HG02870 (cell line): ENCODE data around the gene ABCA7.
A peak's percentile ranks its signal among the peaks of the same experiment; 100 is the strongest.
"Not testable (repeated sequence)": the region's sequence is repeated elsewhere in the genome, so short reads cannot be mapped to it uniquely, and the experiment has no call there.

Source experiments
- ATAC-seq: cut with Tn5 transposase; IDR thresholded peaks from one replicate; pipeline ENCODE4 v1.9.1; 2021; ENCODE audit warnings: mild to moderate bottlenecking, moderate library complexity; ENCODE audit not compliant: unreplicated experiment

ABCA7 gene

DNA sequence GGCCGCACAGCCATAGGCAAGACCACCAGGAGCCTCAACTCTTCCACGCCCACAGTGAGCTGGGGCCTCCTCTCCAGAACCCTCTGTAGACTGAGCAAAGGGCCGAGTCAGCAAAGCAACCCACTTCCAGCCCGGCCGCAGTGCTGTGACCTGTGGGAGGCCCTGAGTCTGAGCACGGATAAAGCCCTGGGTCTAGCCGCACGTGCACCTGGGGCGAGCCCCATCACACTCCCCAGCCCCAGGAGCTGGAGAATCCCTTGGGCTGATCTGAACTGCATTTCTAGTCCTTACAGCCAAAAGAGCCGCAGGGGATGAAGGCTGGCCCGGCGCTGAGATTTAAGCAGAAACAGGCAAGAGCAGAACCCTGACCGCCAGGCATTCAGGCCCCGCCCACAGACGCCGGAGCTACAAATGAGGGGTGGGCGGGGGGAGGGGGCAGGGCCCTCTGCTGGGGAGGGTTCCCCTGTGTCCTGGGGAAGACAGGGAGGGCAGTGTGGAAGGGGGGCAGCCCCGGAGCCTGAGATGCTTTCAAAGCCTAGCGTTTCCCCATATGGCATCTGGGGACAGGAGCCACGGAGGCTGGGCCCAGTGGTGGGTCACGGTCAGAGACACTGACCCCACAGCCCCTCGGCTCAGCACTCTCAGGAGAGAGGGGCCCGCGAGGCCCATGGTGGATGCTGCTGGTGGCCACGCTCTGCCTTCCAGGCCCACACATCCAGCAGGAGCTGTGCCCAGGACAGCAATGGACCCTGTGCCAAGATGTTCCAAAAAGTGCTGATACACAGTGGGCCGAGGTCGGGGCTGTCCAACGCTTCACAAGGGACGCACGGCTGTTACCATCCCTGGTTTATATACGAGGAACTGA, 23.9 kb upstream of the ABCA7 start:
- ATAC-seq: no peak

DNA sequence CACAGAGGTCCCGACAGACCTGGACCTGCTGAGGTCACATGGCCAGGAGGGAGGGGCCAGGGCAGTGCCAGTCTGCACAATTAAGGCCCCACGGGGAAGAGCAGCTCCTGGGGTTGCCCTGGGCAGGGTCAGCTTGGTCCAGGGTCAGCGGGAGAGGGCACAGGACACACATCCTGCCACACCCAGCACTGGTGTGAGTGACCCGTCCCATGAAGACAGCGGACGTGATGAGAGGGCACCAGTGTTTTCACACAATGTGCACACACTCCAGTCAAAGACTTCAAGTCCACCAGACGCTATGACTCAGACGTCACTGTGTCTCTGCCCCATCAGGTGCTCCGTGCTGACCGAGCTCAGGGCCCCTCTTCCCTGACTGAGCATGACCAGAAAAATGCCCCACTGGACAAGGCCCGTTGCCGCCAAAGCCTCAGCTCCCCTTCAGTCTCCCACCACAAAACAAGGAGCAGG, 23.2 kb upstream of the ABCA7 start:
- ATAC-seq: no peak

DNA sequence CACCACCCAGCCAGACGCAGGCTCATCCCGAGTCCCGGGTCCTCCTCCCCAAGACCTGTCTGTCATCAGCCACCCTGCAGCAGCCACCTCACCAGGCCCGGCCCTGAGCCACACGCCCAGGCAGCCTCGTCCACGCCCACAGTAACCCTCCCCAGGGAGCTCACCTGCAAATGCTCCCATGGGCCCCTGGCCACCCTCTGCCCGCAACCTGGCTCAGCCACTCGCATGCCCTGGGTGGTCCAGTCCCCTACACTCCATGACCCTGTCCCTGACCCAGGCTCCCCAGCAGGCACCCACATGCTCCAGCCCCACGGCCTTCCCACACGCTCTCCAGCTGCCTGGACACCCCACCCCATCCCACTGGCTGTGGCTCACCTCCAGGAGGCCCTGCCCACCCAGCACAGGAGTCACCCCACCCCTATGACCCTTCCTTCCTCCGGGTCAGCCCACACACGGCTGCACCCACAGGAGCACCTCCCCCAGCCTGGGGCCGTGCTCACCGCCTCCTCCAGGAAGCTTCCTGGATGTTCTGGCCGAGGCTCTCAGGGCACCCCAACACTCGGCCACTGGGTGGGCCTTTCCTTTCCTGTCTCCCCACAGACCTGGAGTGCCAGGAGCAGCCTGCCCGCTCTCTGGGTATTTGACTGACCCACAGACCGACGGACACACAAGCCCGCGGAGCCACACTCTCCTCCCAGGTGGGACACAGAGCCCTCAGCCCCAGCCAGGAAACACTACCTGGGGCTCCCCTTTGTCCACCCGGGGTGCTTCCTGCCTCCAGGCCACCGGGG, 22.6 kb upstream of the ABCA7 start:
- no peak for ATAC-seq

DNA sequence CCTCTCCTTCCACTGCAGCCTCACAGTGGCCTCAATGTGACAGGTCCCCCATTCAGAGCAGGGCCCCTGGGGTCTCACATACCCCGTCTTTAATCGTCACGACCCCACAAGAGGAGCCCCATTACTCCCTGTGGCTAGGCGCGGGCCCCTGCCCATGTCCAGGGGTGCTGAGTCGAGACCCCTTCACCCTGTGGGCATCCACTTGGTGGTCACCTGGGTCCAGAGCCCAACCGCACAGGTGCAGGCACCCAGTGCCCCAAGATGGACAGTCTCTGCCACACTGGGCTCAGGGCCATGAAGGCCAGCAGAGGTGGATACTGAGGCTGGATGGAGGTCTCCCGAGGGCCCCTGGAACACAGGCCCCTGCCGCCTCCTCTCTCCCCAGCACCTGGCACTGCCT, 22.0 kb upstream of the ABCA7 start:
- ATAC-seq: no peak

DNA sequence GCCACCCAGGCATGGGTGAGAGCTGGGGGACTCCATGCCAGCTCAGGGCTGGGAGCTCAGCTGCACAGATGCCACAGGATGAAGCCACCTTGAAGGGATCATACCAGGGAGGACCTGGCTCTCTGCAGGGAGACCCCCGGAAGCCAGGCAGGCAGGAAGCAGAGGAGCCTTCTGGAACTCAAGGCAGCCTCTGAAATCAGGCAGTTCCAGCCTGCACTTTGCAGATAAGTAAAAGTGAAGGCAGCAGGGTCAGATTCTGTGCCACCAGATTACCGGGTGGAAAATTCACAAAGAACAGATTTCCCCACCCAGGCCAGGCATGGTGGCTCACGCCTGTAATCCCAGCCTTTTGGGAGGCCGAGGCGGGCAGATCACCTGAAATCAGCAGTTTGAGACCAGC, 21.5 kb upstream of the ABCA7 start:
- ATAC-seq: no peak

DNA sequence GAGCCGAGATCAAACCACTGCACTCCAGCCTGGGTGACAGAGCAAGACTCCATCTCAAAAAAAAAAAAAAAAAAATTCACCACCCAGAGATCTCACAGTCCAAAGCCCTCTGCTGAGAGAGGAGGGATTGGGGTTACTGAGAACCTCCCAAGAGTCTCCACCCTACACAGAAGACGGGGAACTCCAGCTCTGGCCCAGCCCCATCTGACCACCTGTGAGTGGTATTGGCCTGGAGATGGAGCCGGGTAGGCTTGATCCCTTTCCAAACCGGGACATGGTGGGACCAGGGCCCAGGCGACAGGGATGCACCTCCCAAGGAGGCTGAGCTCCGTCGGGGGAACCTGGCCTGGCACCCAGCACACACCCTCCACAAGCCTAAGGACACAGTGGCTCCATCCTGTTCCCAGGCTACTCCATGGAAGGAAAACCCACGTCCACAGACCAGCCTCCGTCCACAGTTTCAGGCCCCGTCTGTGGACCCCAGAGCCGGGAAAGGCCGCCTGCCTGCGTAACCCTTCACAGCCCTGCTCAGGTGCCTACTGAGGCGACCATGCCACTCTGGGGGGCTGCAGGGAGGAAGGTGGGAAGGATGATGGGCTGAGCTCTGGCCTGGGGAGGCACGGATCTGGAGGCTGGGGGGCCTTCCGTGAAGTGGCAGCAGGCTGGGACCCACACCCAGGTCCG, 20.8 kb upstream of the ABCA7 start:
- ATAC-seq: no peak

DNA sequence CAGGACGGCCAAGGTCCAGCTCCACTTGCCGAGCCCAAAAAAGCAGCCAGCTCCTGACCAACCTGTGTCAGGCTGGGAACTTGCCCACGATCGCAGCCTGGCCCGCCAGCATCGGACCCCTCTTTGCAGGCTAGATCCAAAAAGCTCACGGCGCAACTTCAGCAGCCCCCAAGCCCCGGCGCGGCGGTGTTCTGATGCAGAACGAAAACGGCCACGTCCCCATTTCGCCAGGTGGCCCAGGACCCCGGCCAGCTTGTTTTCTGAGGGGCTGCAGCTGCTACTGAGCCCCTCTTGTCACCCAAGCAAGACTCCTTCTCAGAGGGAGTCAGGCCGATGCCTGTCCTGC, 20.3 kb upstream of the ABCA7 start:
- ATAC-seq: no peak

DNA sequence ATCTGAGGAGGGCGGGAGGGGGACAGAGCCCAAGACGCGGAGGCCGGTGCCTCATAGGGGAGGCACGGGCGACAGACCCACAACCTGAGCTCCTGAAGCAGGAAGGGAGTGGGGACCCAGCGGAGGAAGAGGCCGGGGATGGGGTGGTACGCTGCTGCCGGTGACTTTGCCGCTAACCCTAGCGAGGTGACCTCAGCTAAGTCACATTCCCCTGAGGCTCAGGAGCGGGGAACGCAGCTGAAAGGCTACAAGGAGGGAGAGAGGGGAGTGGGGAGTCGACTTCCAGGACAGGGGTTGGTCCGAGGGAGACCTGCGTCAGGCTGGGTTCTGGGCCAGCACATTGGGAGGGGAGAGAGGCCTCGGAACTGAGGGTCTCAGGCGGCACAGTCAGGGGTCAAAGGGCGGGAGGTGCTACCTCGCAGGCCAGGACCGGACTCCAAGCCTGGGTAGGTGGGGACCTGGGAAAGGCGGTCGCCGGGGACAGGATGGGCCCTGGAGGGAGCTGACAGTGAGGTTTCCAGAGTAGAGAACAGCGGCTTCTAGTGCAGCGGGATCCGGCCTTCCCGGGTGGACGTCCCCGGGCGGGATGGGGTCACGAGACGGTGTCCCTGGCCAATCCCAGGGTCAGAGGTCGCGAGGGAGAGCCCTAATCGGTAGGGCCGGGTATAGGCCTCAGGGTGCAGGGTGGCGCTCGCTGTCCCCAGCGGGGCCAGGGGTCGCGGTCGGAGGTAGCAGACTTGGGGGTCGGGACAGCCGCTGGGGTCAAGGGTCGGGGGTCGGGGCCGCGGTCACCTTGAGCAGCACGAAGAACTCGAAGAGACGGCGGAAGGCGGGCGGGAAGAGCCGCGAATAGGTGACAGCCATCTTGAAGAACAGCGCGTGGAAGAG, 19.7 kb upstream of the ABCA7 start:
- ATAC-seq: no peak

DNA sequence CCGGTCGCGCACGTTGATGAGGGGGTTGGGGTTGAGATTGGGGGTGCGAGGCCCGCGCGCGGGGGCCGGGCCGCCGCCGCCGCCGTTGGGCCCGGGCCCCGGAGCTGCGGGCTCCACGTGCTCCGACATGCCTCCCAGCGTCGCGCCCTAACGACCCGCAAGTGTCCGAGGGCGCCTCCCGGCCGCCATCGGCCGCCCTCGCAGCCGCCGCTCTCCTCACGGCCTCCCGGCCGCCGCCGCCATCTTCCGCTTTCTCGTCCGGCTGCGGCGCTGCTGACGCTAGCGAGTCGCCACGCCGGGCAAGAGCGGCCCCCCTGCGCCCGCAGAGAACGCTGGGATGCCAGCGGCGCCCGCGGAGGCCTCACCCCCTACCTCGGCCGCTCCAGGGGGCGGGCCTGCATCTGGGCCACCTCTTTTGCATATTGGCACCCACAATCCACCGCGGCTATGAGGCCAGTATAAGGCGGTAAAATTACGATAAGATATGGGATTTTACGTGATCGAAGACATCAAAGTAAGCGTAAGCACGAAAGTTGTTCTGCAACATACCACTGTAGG, 19.0 kb upstream of the ABCA7 start, which contains the start of gene TMEM259:
Gene TMEM259 (minus strand): TSS at position 256 of the 558 bp plus-strand sequence. CDS start 127 bp downstream, at position 129.
- ATAC-seq: peak; percentile 69

DNA sequence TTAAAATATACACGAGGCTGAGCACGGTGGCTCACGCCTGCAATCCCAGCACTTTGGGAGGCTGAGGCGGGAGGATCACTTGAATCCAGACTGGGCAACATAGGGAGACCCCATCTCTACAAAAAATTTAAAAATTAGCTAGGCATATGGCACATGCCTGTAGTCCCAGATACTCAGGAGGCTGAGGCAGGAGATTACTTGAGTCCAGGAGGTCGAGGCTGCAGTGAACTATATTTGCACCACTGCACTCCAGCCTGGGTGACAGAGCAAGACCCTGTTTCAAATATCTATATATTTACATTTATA, 16.1 kb upstream of the ABCA7 start:
- ATAC-seq: not testable (repeated sequence)

DNA sequence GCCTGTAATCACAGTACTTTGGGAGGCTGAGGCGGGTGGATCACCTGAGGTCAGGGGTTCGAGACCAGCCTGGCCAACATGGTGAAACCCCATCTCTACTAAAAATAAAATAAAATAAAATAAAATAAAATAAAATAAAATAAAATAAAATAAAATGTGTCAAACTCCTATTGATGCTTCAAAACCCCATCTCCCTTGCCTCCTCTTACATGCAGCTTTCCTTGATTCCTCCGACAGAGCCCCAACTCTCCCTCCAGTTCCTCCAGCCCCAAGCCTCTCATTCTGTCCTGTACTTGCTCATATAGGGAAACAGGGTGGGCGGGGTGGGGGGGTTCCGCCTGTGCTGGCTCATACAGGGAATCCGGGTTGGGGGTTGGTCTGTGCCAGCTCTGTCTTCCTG, 14.8 kb upstream of the ABCA7 start:
- ATAC-seq: not testable (repeated sequence)

DNA sequence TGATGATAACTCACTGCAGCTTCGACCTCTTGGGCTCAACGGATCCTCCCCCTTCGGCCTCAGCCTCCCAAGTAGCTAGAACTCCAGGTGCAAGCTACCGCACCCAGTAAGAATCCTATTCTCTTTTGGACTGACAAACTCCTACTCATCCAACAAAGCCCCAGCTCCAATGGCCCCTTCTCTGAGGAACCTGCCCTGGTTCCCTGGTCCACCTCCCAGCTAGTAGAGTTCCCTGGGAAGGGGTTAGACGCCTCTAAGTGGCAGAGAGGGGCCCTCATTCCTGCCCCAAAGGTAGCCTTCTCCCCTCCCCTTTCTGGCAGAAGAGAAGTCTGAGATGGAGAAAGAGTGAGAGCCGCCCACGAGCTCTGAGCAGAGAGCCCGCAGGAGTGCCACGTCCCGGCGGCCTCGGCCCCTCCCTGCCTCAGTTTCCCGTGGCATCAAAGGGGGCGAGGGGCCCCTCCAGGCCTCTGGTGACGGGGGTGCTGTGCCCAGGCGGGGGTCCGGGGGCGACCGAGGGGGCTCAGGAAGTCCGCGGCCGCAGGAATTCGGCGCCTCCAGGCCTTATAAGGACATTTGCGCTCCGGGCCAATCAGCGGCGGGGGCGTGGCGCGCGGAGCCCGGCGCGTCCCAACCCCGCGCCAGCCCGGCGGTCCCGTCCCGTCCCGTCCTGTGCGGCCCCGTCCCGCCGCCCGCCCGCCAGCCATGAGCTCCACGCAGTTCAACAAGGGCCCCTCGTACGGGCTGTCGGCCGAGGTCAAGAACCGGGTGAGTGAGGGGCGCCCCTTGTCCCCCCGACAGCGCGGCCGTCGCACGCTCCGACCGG, 13.7 kb upstream of the ABCA7 start, which contains the start of gene CNN2:
Gene CNN2 (plus strand): TSS at position 649 of the 823 bp plus-strand sequence. CDS start 54 bp downstream, at position 703.
- ATAC-seq: no peak

DNA sequence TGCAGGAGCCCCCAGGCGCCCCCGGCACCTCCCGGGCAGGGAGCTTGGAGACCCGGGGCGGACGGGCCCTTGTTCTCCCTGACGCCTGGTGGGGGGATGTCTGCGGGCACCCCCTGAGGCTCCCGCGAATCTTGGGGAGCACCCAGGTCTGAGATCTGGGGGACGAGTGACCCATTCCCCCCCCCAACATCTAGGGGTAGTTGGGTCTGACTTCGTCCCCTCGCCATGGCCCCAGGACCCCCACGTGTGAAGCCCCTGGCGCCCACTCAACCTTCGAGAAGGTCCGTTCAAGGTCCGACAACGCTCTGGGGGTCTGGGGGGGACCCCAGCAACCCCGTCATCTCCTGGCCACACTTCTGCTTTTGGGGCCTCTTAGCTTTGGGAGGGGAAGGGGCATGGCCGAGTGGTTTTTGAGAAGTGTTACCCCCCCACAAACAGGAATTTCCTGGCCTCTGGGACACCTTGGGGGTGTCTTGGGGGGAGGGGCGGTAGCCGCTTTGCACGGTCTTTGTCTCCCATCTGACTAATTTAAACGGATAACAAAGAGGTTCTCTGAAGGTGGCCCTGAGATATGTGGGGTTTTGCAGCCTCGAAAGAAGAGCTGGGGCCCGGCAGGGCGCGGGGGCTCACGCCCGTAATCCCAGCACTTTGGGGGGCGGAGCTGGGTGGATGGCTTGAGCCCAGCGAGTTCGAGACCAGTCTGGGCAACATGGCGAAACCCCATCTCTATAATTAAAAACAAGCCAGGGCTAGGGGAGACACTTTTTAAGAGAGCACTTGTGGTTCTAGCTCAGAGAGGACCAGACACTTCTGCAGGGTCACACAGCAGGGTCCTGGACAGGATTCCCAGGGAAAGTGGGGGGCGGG, 12.9 kb upstream of the ABCA7 start:
- no peak for ATAC-seq

DNA sequence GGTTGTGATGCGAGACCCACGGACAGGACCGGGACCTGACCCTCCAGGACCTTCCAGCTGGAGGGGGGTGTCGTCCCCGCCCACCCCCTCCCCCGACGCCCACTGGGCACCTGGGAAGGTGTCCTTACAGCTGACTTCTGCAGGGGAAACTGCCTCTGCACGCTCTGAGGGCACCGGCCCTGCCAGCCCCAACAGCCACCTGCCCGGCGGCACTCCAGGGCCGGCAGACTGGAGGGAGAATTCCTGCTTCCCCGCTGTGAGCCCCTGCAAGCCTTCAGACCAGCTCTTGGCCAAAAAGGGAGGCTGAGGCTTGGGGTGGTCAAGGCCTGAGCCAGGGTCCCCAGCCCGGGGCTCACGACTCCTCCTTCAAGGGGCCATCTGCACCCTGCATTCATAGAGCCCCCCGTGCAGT, 12.3 kb upstream of the ABCA7 start:
- no peak for ATAC-seq

DNA sequence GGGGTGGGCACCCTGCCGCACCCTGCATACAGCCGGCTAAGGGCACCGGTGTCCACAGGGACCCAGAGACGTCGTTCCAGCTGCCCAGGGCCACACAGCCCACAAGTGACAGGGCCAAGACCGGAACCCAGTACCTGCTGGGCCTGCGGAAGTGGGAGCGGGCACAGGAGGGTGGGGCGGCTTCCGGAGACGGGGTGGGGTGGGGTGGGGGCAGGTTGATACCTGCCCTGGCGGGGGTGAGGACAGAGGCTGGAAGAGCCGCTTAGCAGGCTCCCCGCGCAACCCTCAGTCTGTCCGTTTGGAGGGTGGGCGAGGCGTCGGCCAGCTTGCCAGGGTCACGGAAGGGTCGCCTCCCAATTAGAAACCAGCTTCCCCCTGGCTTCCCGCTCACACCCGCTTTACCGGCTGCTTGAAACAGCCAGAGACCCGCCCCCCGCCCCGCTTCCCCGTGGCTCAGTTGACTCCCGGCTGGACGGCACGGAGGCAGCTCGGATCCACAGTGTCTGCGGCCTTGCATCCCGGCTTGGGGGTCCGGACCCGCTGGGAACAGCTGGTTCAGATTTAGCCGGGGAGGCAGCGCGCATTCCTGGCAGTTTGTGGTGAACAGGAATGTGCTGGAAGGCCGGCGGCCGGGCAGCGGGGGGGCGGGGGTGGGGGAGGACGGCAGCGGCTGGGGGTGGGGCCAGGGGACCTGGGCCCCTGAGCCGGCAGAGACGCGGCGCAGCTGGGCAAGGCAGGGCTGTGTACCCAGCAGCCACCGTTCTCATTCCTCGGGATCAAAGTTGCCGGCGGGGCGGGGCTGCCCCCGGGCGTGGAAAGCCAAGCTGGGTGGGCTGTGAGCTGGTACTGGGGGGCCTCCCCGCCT, 11.6 kb upstream of the ABCA7 start:
- no peak for ATAC-seq

DNA sequence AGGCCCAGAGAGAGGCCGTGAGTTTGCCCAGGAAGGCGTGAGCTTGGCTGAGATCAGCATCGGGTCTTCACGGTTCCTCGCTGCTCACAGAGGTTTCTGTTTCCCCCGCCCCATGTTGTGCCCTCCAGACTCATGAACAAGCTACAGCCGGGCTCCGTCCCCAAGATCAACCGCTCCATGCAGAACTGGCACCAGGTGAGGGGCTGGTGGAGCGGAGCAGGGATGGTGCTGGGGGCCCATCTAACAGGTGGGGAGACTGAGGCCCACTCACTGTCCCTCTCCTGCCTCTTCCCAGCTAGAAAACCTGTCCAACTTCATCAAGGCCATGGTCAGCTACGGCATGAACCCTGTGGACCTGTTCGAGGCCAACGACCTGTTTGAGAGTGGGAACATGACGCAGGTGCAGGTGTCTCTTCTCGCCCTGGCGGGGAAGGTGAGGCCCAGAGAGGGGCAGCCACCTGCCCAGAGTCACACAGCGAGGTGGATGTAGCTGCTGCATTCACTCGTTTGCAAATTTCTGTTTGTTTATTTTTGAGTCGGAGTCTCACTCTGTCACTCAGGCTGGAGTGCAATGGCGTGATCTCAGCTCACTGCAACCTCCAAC, 7.5 kb upstream of the ABCA7 start:
- ATAC-seq: no peak
